GM13976 (cell line): Measurements from ENCODE around the gene CBX6.

Experiments
- DNase-seq: peaks from one replicate; pipeline ENCODE4 v3.0.0; 2012; ENCODE audit warnings: low spot score
- in situ Hi-C: fragments of 300-500 bp; cut with MboI; formaldehyde crosslinking; loops from one replicate; pipeline ENCODE4 v1.12.0; 2022; ENCODE audit warnings: low sequenced_read_pairs, mixed read lengths, inconsistent platforms; ENCODE audit not compliant: unreplicated experiment
- TF ChIP-seq, protein P1 (sequence below): IDR thresholded peaks from 2 replicates; pipeline ENCODE4 v1.5.1; 2012; ENCODE audit warnings: borderline replicate concordance, mild to moderate bottlenecking; ENCODE audit not compliant: insufficient read depth; ENCODE audit errors: extremely low read depth, missing control alignments, control extremely low read depth

The CBX6 gene

DNA sequence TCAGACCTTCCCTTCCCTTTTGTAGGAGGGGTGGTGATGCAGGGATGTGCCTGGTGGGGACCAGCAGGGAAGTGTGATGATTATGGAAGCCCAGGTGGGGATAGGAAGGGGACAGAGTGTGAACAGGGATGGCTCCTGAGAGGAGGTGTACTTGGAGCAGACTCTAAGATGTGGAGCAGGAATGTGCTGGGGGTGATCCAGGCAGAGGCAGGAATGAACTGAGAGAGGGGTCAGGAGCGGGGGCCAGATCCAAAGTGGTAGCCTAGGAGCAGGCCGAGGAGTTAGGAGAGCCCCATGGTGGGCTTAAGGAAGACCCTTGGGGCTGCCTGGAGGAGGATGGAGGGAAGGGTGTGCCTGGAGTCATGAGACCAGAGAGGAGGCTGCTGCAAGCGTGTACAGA, 31.9 kb downstream of the CBX6 start:
- in situ Hi-C loops, result no loop called here
- no peak for DNase-seq
- TF ChIP-seq, protein P1, sequence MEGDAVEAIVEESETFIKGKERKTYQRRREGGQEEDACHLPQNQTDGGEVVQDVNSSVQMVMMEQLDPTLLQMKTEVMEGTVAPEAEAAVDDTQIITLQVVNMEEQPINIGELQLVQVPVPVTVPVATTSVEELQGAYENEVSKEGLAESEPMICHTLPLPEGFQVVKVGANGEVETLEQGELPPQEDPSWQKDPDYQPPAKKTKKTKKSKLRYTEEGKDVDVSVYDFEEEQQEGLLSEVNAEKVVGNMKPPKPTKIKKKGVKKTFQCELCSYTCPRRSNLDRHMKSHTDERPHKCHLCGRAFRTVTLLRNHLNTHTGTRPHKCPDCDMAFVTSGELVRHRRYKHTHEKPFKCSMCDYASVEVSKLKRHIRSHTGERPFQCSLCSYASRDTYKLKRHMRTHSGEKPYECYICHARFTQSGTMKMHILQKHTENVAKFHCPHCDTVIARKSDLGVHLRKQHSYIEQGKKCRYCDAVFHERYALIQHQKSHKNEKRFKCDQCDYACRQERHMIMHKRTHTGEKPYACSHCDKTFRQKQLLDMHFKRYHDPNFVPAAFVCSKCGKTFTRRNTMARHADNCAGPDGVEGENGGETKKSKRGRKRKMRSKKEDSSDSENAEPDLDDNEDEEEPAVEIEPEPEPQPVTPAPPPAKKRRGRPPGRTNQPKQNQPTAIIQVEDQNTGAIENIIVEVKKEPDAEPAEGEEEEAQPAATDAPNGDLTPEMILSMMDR, result no peak

DNA sequence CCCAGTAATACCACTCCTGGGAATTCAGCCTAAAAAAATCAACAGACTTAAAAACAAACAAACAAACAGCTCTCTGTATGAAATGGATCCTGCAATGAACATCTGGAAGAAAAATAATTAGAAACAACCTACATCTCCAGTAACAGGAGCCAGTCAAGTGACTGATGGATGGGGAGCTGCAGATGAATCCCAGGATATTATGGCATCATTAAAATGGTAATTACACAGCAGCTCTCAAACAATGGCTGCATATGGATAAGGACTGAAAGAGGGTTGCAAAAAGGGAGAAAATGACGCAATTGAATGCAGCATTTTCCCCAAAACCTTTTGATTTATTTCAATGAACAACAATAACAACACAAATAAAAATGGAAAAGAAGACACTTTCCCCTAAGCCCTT, 32.3 kb downstream of the CBX6 start:
- DNase-seq, result no peak
- in situ Hi-C loops, result no loop called here
- TF ChIP-seq, protein P1, result no peak

DNA sequence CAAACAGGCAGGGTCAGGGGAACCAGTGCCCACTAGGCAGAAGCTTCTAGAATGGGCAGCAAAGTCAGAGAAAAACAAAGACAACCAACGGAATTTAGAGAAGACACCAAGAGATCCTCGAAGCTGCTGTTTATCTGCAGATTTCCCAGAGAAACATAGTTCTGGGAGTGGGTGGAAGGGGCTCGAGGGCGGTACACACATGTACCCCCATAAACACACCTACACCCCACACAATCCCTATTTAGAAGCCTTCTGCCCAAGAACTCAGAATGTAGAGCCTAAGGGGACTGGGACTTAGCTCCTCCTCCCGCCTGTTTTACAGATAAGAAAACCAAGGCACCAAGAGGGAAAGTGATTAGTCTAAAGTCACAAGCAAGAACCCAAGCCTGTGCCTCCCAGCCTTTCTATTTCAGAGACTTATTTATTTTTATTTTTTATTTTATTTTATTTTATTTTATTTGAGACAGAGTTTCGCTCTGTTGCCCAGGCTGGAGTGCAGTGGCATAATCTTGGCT, 34.5 kb downstream of the CBX6 start:
- in situ Hi-C loops, result no loop called here

DNA sequence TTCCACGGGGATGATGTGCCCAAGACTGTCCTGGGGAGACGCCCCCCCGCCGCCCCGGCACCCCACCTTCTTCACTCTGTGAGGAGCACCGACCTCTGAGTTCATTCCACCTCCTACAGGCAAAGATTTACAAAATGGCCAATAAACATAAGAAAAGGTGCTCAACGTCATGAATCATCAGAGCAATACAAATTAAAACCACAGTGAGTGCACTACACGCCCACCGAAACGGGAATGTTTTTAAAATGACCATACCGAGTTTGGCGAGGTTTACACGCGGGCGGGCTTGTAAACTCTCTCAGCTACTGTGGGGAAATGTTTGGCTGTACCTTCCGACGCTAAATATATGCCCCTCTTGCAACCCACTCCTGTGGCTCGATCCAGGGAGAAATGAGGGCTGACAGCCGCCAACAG, 36.1 kb downstream of the CBX6 start:
- TF ChIP-seq, protein P1, result no peak
- in situ Hi-C loops, result no loop called here
- DNase-seq, result no peak

More for the DNA sequence above, 34.5 kb downstream of the CBX6 start:
- DNase-seq, result no peak
- TF ChIP-seq, protein P1, result no peak

DNA sequence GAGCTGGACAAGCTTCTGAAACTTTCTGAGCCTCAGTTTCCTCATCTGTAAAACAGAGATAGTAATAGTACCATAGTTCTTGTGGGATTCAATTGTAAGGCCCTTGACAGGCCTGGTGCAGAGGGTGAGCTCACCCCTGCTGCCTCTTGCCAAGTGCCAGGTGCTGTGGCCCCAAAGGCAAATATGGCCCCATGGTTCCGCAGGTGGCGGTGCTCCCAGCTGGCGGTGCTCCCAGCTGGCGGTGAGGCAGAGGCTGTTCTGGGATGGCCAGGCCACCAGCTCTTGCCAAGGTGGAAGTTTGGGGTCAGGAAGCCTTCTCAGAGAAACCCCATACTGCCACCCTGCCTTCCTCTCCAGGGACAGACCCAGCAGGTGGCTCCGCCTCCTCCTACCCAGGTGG, 37.0 kb downstream of the CBX6 start:
- in situ Hi-C loops, result no loop called here
- no peak for DNase-seq
- TF ChIP-seq, protein P1, result no peak

DNA sequence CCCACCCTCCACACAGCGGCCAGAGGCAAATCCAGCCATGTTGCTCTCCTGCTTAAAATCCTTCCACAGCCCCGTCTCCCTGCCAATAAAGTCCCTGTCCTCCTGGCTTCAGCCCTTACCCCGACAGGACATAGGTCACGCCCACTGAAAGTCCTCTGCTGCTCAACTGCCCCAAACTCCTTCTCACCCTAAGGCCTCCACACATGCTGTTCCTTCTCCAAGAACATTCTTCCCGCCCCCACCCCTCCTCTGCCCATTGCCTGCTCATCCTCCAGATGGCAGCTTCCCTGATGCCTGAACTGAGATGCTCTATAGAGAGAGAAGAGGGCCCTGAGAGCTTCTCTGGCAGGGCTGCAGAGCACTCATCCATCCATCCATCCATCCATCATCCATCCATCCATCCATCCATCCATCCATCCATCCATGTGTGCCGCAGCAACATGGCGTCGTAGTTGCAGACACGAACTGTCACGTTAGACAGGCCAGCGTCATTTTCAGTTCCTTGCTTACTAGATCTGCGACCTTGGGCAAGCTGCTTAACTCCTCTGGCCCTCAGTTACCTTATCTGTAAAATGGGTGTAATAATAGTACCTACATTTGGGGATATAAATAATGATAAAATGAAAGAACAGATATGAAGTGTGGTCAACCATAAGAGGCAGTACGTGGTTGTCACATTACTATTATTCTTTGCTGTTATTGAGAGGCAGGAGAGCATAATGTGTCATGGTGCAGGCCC, 37.6 kb downstream of the CBX6 start:
- in situ Hi-C loops, result no loop called here
- no peak for DNase-seq
- TF ChIP-seq, protein P1, result no peak
